Common myeloid progenitor, CD34-positive (primary cell): ENCODE data around the gene PARN.
A peak's percentile ranks its signal among the peaks of the same experiment; 100 is the strongest.

ENCODE experiments used
- CTCF ChIA-PET: fragments of 350-600 bp; sonication (Branson Sonifier 250); formaldehyde crosslinking; loops from one replicate; lab custom pipeline; 2021; ENCODE audit warnings: antibody characterized with exemption; lab: Charles Lee
- POLR2A ChIA-PET: fragments of 350-600 bp; sonication (Branson Sonifier 250); formaldehyde crosslinking; loops from one replicate; lab custom pipeline; 2021; ENCODE audit warnings: antibody characterized with exemption; lab: Charles Lee
- DNase-seq, 3 donors: peaks; one replicate each; pipeline versions ENCODE4 v3.0.0 to v3.0.0-alpha.2; 2013
- H3K27ac ChIP-seq, 2 experiments: 1 replicate in 1 of 2; 2 replicates in 1 of 2; pipeline ENCODE4 v1.7.0; 2013; ENCODE audit warnings: inconsistent platforms in 2 of 2, low read length in 2 of 2, mild to moderate bottlenecking in 2 of 2, low read depth in 1 of 2, moderate library complexity in 1 of 2; ENCODE audit not compliant: severe bottlenecking in 2 of 2, insufficient read depth in 1 of 2, poor library complexity in 1 of 2
- H3K27me3 ChIP-seq, 5 experiments: replicated peaks in 2 of 5; 1 replicate in 3 of 5; 2 replicates in 2 of 5; pipeline versions ENCODE4 v1.6.1 to v1.7.0; 2013; ENCODE audit warnings: low read length in 4 of 5, mild to moderate bottlenecking in 2 of 5, moderate library complexity in 2 of 5, inconsistent platforms in 1 of 5; ENCODE audit not compliant: insufficient read depth in 5 of 5, control insufficient read depth in 4 of 5
- H3K36me3 ChIP-seq, 4 experiments: 1 replicate in 2 of 4; 2 replicates in 2 of 4; pipeline versions ENCODE4 v1.6.1 to v1.7.0; 2013; ENCODE audit warnings: low read length in 3 of 4, control low read depth in 1 of 4, mild to moderate bottlenecking in 1 of 4; ENCODE audit not compliant: control insufficient read depth in 4 of 4, insufficient read depth in 4 of 4
- H3K4me1 ChIP-seq, 4 experiments: 1 replicate in 3 of 4; 2 replicates in 1 of 4; pipeline versions ENCODE4 v1.6.1 to v1.7.1; 2013; ENCODE audit warnings: low read length in 3 of 4, mild to moderate bottlenecking in 3 of 4, control low read depth in 1 of 4, inconsistent platforms in 1 of 4, moderate library complexity in 1 of 4; ENCODE audit not compliant: control insufficient read depth in 4 of 4, insufficient read depth in 4 of 4; ENCODE audit errors: control extremely low read depth in 1 of 4
- H3K4me3 ChIP-seq, 7 experiments: 1 replicate in 4 of 7; 2 replicates in 3 of 7; pipeline versions ENCODE4 v1.5.1 to v1.7.0; 2013; ENCODE audit warnings: mild to moderate bottlenecking in 7 of 7, low read length in 6 of 7, moderate library complexity in 6 of 7, inconsistent platforms in 2 of 7, low read depth in 2 of 7, control low read depth in 1 of 7; ENCODE audit not compliant: insufficient read depth in 4 of 7, control insufficient read depth in 1 of 7; ENCODE audit errors: extremely low read depth in 1 of 7
- H3K9me3 ChIP-seq, 5 experiments: 1 replicate in 4 of 5; 2 replicates in 1 of 5; pipeline versions ENCODE4 v1.6.1 to v1.7.1; 2013; ENCODE audit warnings: low read length in 4 of 5, mild to moderate bottlenecking in 2 of 5, inconsistent platforms in 1 of 5, low read depth in 1 of 5, moderate library complexity in 1 of 5; ENCODE audit not compliant: control insufficient read depth in 4 of 5, insufficient read depth in 2 of 5; ENCODE audit errors: control extremely low read depth in 1 of 5
- WGBS: methylation state at CpG from one replicate; pipeline ENCODE4 v1.1.5; 2013; ENCODE audit not compliant: insufficient coverage; 5-methylcytosine and 5-hydroxymethylcytosine counted together

PARN gene

DNA sequence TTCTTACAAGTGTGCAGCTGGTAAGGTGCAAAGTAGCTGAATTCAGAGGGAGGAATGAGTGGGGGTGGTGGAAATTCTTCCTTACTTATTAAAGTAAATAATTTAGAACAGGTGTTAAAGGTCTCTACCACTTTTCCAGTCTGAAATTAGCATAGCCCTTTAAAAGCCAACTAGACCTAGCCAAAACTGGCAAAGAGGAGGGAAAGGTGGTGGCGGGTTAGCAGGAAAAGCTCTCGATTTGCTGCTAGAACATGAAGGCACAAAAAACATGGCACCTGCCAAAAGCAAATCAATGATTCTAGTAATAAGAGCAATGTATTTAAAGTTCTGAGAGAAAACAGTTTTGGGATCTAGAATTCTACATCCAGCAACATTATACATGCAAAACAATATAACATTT is 157.7 kb downstream of the PARN start:
- CTCF ChIA-PET: no interaction called here
- no peak for DNase-seq
- Histone ChIP-seq H3K27ac (no peak overlapping the region), H3K36me3 (peaks cover 0 to 10% (median 3%) of the 10 kb centered on the region in 4 experiments), H3K4me1 (no peaks in the 10 kb centered on the region), H3K4me3 (no peak overlapping the region), H3K27me3 (no peaks in the 10 kb centered on the region), H3K9me3 (no peaks in the 10 kb centered on the region)
- 92% methylated on average over 2 of the region's 2 CpGs for WGBS
- POLR2A ChIA-PET: no interaction called here

DNA sequence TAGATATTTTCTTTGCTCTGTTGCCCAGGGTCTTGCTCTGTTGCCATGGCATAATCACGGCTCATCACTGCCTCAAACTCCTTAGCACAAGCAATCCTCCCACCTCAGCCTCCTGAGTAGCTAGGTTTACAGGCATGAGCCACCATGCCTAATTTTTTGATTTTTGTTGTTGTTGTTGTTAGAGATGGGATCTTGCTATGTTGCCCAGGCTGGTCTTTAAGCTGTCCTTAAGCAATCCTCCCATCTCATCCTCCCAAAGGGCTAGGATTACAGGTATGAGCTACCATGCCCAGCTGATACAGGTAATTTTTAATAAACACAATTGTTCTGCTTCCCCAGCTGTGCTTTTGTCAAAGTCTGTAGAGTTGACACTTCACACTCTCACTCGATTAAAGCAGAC is 159.3 kb downstream of the PARN start:
- no peak overlapping the region for H3K4me3 ChIP-seq
- H3K4me1 ChIP-seq: no peaks in the 10 kb centered on the region
- H3K27ac ChIP-seq: no peak overlapping the region
- H3K27me3 ChIP-seq: no peaks in the 10 kb centered on the region
- ChIA-PET CTCF (interaction anchor here (1.0 kb wide), 1 partner anchor 9 kb away, joined by 3 read pairs; no protein-coding TSS in a partner anchor), POLR2A (interaction anchor here (0.6 kb wide), 1 partner anchor 77 kb away, joined by 4 read pairs; no protein-coding TSS in a partner anchor)
- no peaks in the 10 kb centered on the region for H3K9me3 ChIP-seq
- H3K36me3 ChIP-seq: peaks cover 2 to 10% (median 4%) of the 10 kb centered on the region in 4 experiments
- no CpG with 5 or more reads among the region's 2 CpGs for WGBS
- no peak for DNase-seq

DNA sequence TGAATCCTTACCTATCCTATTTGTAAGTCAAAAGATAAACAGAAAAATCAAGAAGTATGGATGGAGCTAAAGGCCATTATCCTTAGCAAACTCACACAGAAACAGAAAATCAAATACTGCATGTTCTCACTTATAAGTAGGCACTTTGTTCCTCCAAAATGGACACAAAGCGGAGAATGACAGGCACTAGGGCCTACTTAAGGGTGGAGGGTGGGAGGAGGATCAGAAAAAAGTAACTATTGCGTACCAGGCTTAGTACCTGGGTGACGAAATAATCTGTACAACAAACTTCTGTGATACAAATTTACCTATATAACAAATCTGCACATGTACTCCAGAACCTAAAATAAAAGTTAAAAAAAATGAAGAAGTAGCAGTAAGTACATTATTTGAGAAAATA is 164.3 kb downstream of the PARN start:
- Histone ChIP-seq H3K4me3 (no peak overlapping the region), H3K36me3 (peaks cover 2 to 12% (median 6%) of the 10 kb centered on the region in 4 experiments), H3K27me3 (no peaks in the 10 kb centered on the region), H3K27ac (no peak overlapping the region), H3K4me1 (no peaks in the 10 kb centered on the region), H3K9me3 (peaks cover 0 to 17% (median 11%) of the 10 kb centered on the region in 5 experiments)
- DNase-seq: no peak
- WGBS: no CpG with 5 or more reads among the region's 3 CpGs
- ChIA-PET CTCF (no interaction called here), POLR2A (no interaction called here)

DNA sequence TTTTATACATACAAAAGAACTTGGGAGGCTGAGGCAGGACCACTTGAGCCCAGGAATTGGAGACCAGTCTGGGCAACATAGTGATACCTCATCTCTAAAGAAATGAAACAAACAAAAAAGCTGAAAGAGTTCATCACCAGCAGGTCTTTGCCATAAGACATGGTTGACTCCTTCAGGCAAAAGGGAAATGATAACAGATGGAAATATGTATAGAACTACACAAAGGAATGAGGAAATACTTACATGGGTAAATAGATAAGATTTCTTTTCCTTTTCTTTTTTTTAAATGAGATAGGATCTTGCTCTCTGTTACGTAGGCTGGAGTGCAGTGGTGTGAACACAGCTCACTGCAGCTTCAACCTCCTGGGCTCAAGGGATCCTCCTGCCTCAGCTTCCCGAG is 165.3 kb downstream of the PARN start:
- WGBS: no CpG with 5 or more reads among the region's 2 CpGs
- ChIA-PET POLR2A (no interaction called here), CTCF (no interaction called here)
- Histone ChIP-seq H3K36me3 (peaks cover 2 to 20% (median 6%) of the 10 kb centered on the region in 4 experiments), H3K27ac (no peak overlapping the region), H3K27me3 (no peaks in the 10 kb centered on the region), H3K4me1 (no peaks in the 10 kb centered on the region), H3K9me3 (peaks cover 0 to 17% (median 11%) of the 10 kb centered on the region in 5 experiments), H3K4me3 (no peak overlapping the region)
- DNase-seq: no peak

DNA sequence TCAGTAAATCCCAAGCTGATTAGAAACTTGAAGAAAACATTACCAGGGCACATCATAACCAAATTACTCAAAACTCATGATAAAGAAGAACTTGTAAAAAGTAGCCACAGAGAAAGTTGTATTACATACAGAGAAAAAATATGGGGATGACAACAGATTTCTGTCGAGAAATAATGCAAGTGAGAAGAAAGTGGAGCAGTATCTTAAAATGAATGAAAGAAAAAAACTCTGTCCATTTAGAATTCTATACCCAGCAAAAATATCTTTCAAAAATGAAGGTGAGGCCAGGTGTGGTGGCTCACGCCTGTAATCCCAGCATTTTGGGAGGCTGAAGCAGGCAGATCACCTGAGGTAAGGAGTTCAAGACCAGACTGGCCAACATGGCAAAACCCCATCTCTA is 165.9 kb downstream of the PARN start:
- peaks cover 0 to 17% (median 11%) of the 10 kb centered on the region in 5 experiments for H3K9me3 ChIP-seq
- no peak overlapping the region for H3K4me3 ChIP-seq
- no peaks in the 10 kb centered on the region for H3K27me3 ChIP-seq
- CTCF ChIA-PET: no interaction called here
- no peaks in the 10 kb centered on the region for H3K4me1 ChIP-seq
- WGBS: 100% methylated on average over 1 of the region's 2 CpGs
- DNase-seq: peak in 2 of 3 donors; percentile 15 to 29
- POLR2A ChIA-PET: no interaction called here
- H3K36me3 ChIP-seq: peaks cover 2 to 20% (median 6%) of the 10 kb centered on the region in 4 experiments
- no peak overlapping the region for H3K27ac ChIP-seq

DNA sequence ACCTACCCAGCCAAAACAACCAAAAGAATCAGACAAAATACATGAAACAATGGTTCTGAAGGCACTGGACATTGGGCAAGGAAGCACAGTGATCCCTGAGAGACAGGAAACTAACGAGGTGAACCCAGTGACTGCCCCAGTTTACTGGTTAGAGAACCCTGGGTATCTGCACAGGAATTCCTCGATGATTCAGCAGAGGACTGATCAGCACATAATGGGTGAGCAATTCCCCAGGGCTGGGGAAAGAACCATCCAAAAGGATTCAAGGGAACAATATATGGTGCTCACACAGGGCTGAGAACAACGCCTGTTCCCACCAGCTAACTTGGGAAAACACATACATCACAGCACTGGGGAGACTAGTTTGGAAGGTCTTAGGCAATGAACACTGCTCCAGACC is 167.2 kb downstream of the PARN start:
- ChIA-PET CTCF (no interaction called here), POLR2A (no interaction called here)
- no peak for DNase-seq
- no peaks in the 10 kb centered on the region for H3K4me1 ChIP-seq
- H3K4me3 ChIP-seq: no peak overlapping the region
- no peak overlapping the region for H3K27ac ChIP-seq
- peaks cover 0 to 23% (median 5%) of the 10 kb centered on the region in 4 experiments for H3K36me3 ChIP-seq
- no peaks in the 10 kb centered on the region for H3K27me3 ChIP-seq
- peaks cover 0 to 17% (median 11%) of the 10 kb centered on the region in 5 experiments for H3K9me3 ChIP-seq
- WGBS: 100% methylated on average over 3 of the region's 3 CpGs

DNA sequence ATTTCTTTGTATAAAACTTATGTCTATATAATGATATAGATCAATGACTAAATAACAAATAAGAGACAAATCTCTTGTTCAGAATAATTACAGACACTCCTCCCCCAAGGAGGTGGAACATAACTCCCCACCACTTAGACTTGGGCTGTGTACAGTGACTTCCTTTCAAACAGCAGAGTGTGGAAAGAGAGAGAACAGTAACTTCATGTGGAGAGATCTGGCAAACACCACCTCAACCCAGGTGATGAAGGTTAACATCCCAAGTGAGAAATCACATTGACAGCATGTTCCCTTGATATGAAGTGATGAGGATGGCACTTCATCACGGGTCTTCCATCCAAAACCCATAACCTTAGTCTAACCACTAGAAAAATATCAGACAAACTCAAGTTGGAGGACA is 169.3 kb downstream of the PARN start:
- ChIA-PET POLR2A (no interaction called here), CTCF (interaction anchor here (1.4 kb wide), 1 partner anchor 10 kb away, joined by 3 read pairs; no protein-coding TSS in a partner anchor)
- Histone ChIP-seq H3K4me3 (no peak overlapping the region), H3K9me3 (peaks cover 0 to 17% (median 11%) of the 10 kb centered on the region in 5 experiments), H3K27ac (no peak overlapping the region), H3K4me1 (no peaks in the 10 kb centered on the region), H3K27me3 (no peaks in the 10 kb centered on the region), H3K36me3 (peaks cover 0 to 23% (median 3%) of the 10 kb centered on the region in 4 experiments)
- no peak for DNase-seq
- WGBS: no CpG with 5 or more reads among the region's 1 CpG
